Tibial nerve (tissue), 3 donors: ENCODE results near the gene EHF.

ENCODE experiments used
- CTCF ChIP-seq, 5 experiments: fragments of 200-600 bp in 3 of 5; fragments of 450-650 bp in 2 of 5; sonication (generic) in 3 of 5; IDR thresholded peaks; one replicate each; pipeline ENCODE4 v1.5.1; 2016 to 2019; ENCODE audit warnings: antibody characterized with exemption in 5 of 5, mild to moderate bottlenecking in 3 of 5, moderate library complexity in 2 of 5
- POLR2A ChIP-seq, 2 donors: fragments of 450-650 bp; IDR thresholded peaks; one replicate each; pipeline ENCODE4 v1.6.1; 2017; ENCODE audit warnings: antibody characterized with exemption in 2 of 2, mild to moderate bottlenecking in 2 of 2, moderate library complexity in 2 of 2

- TF ChIP-seq CTCF (IDR thresholded peaks at IDR 0.05) = no peak
- no peak for TF ChIP-seq POLR2A (IDR thresholded peaks at IDR 0.05)
These were observed 24.8 kb upstream of the EHF start for GRCh38 chr11:34595960-34596644.
